Thyroid gland (tissue), 4 donors: ENCODE data around the gene NFYC. TPM values are rescaled to one million over a fixed set of nuclear protein-coding genes. Genes with fewer than 3 reads are reported as not detected.
A peak's percentile ranks its signal among the peaks of the same experiment; 100 is the strongest.

Experiments used
- DNase-seq, 2 donors: peaks; one replicate each; pipeline ENCODE4 v3.0.0-alpha.2; 2019
- H3K27ac ChIP-seq, 3 donors: fragments of 200-600 bp; sonication (generic); 1 replicate in 2 of 3; 2 replicates in 1 of 3; pipeline ENCODE4 v1.5.1; 2016 to 2019; ENCODE audit warnings: mild to moderate bottlenecking in 1 of 3, moderate library complexity in 1 of 3
- H3K27me3 ChIP-seq: fragments of 200-600 bp; sonication (generic); one replicate; pipeline ENCODE4 v1.5.1; 2019
- H3K36me3 ChIP-seq, 2 donors: fragments of 200-600 bp; sonication (generic); one replicate each; pipeline ENCODE4 v1.5.1; 2016 to 2019
- H3K4me1 ChIP-seq, 2 donors: fragments of 200-600 bp; sonication (generic); one replicate each; pipeline ENCODE4 v1.5.1; 2017 to 2019
- H3K4me3 ChIP-seq, 3 donors: fragments of 200-600 bp; sonication (generic); replicated peaks in 1 of 3; 1 replicate in 2 of 3; 2 replicates in 1 of 3; pipeline ENCODE4 v1.5.1; 2016; ENCODE audit warnings: mild to moderate bottlenecking in 1 of 3
- H3K9me3 ChIP-seq: fragments of 200-600 bp; sonication (generic); one replicate; pipeline ENCODE4 v1.5.1; 2017
- CTCF ChIP-seq, 6 experiments: fragments of 200-600 bp in 3 of 6; fragments of 450-650 bp in 3 of 6; sonication (generic) in 3 of 6; IDR thresholded peaks; one replicate each; pipeline ENCODE4 v1.5.1; 2016 to 2019; ENCODE audit warnings: antibody characterized with exemption in 6 of 6, mild to moderate bottlenecking in 2 of 6, inconsistent platforms in 1 of 6, moderate library complexity in 1 of 6
- POLR2A ChIP-seq, 2 donors: fragments of 450-650 bp; IDR thresholded peaks; one replicate each; pipeline ENCODE4 v1.6.1; 2017; ENCODE audit warnings: antibody characterized with exemption in 2 of 2, mild to moderate bottlenecking in 2 of 2, moderate library complexity in 1 of 2
- WGBS, 2 donors: methylation state at CpG; one replicate each; pipeline ENCODE4 v1.1.5; 2017; 5-methylcytosine and 5-hydroxymethylcytosine counted together
- intact Hi-C: fragments of 100-400 bp; cut with DNase I; formaldehyde crosslinking; loops from one replicate; pipeline ENCODE4 v1.15.1; 2023
- total RNA-seq, 4 donors: library from RNA; depleted of rRNA; stranded (reverse); fragments of >200 nt; gene quantifications; one replicate each; pipeline ENCODE4 v1.2.3, GENCODE V29; 2016

Gene NFYC
- total RNA-seq, 4 donors from 2014 or later = 70.5 to 175 (median 96.7) TPM

GRCh38 chr1:40750451-40750908 lies 59.0 kb downstream of the NFYC start:
- H3K27ac ChIP-seq = no peak overlapping the region
- H3K36me3 ChIP-seq = peaks cover 46 to 48% of the 10 kb centered on the region in 2 donors
- no peak for TF ChIP-seq CTCF (IDR thresholded peaks at IDR 0.05)
- TF ChIP-seq POLR2A (IDR thresholded peaks at IDR 0.05) = no peak
- H3K9me3 ChIP-seq = no peaks in the 10 kb centered on the region
- no peak overlapping the region for H3K4me3 ChIP-seq
- H3K27me3 ChIP-seq = no peaks in the 10 kb centered on the region
- DNase-seq = no peak
- intact Hi-C loops = no loop called here
- 94 to 97% methylated on average over 2 of the region's 2 CpGs for WGBS, 2 donors
- peaks cover 10 to 11% of the 10 kb centered on the region in 2 donors for H3K4me1 ChIP-seq

GRCh38 chr1:40751802-40752201 lies 60.3 kb downstream of the NFYC start:
- H3K4me1 ChIP-seq = peaks cover 11 to 17% of the 10 kb centered on the region in 2 donors
- no peaks in the 10 kb centered on the region for H3K27me3 ChIP-seq
- H3K4me3 ChIP-seq = no peak overlapping the region
- intact Hi-C loops = no loop called here
- WGBS, 2 donors = 87 to 92% methylated on average over 4 of the region's 4 CpGs
- TF ChIP-seq CTCF (IDR thresholded peaks at IDR 0.05) (no peak), POLR2A (IDR thresholded peaks at IDR 0.05) (no peak)
- DNase-seq = no peak
- no peaks in the 10 kb centered on the region for H3K9me3 ChIP-seq
- no peak overlapping the region for H3K27ac ChIP-seq
- H3K36me3 ChIP-seq = peaks cover 46 to 49% of the 10 kb centered on the region in 2 donors

- Histone ChIP-seq H3K4me3 (no peak overlapping the region), H3K9me3 (no peaks in the 10 kb centered on the region), H3K36me3 (peaks cover 51 to 56% of the 10 kb centered on the region in 2 donors), H3K4me1 (peaks cover 11 to 17% of the 10 kb centered on the region in 2 donors), H3K27ac (no peak overlapping the region), H3K27me3 (no peaks in the 10 kb centered on the region)
- intact Hi-C loops = no loop called here
- 95% methylated on average over 8 of the region's 8 CpGs for WGBS, 2 donors
- DNase-seq = no peak
- no peak for TF ChIP-seq CTCF (IDR thresholded peaks at IDR 0.05)
Measured at GRCh38 chr1:40753142-40753882, 61.8 kb downstream of the NFYC start.

DNA sequence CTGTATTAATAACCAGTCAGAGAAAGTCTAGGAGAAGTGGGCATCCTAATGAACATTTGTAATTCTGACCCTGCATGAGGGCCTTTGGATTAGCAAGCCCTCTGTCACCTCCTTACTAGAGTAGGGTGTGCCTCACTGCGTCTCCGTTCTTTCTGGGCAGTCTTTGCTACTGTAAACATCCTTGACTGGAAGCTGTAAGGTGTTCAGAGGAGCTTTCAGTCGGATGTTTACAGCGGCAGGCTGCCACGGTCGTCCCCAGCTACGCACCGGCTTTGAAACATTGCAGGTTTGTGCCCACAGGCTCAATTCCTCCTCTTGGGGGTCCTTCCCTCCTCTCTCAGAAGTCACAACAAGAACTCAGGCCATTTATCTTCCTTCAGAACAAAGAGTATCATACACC lies 62.7 kb downstream of the NFYC start:
- Histone ChIP-seq H3K4me3 (no peak overlapping the region), H3K9me3 (no peaks in the 10 kb centered on the region), H3K36me3 (peaks cover 51 to 56% of the 10 kb centered on the region in 2 donors), H3K4me1 (peaks cover 11 to 17% of the 10 kb centered on the region in 2 donors), H3K27me3 (no peaks in the 10 kb centered on the region), H3K27ac (no peak overlapping the region)
- TF ChIP-seq CTCF (IDR thresholded peaks at IDR 0.05) = no peak
- TF ChIP-seq POLR2A (IDR thresholded peaks at IDR 0.05) = no peak
- intact Hi-C loops = no loop called here
- WGBS, 2 donors = 69 to 85% methylated on average over 8 of the region's 8 CpGs
- DNase-seq = no peak

- Histone ChIP-seq H3K4me1 (peaks cover 11 to 17% of the 10 kb centered on the region in 2 donors), H3K27me3 (no peaks in the 10 kb centered on the region), H3K9me3 (no peaks in the 10 kb centered on the region), H3K36me3 (peaks cover 45 to 53% of the 10 kb centered on the region in 2 donors), H3K27ac (no peak overlapping the region), H3K4me3 (no peak overlapping the region)
- WGBS, 2 donors = 52 to 57% methylated on average over 4 of the region's 4 CpGs
- intact Hi-C loops = no loop called here
- DNase-seq = peak; percentile 22 to 25
- TF ChIP-seq CTCF (IDR thresholded peaks at IDR 0.05) = no peak
- TF ChIP-seq POLR2A (IDR thresholded peaks at IDR 0.05) = no peak
Measured at GRCh38 chr1:40755067-40755466, 63.6 kb downstream of the NFYC start.
